ENCODE measurements around the gene SLC25A21.
"Not testable (repeated sequence)": the region's sequence is repeated elsewhere in the genome, so short reads cannot be mapped to it uniquely, and the experiment has no call there.

The SLC25A21 gene

GRCh38 chr14:36817071-36817930 is 355.1 kb downstream of the SLC25A21 start:
- DNase-seq, result no peak

GRCh38 chr14:36816481-36816880 is 355.9 kb downstream of the SLC25A21 start:
- DNase-seq, result no peak

- DNase-seq, result not testable (repeated sequence)
Measured at GRCh38 chr14:36814783-36815182, 357.6 kb downstream of the SLC25A21 start.

- DNase-seq, result no peak
Measured at GRCh38 chr14:36810209-36810608, 362.2 kb downstream of the SLC25A21 start.

GRCh38 chr14:36807727-36808126 is 364.7 kb downstream of the SLC25A21 start:
- no peak for DNase-seq

- DNase-seq, result no peak
Measured at GRCh38 chr14:36805131-36805559, 367.3 kb downstream of the SLC25A21 start.

GRCh38 chr14:36797634-36798033 is 374.8 kb downstream of the SLC25A21 start:
- DNase-seq, result no peak

- DNase-seq, result no peak
Measured at GRCh38 chr14:36791402-36791801, 381.0 kb downstream of the SLC25A21 start.

GRCh38 chr14:36785511-36785910 is 386.9 kb downstream of the SLC25A21 start:
- DNase-seq, result no peak

- DNase-seq, result no peak
Measured at GRCh38 chr14:36784541-36784940, 387.9 kb downstream of the SLC25A21 start.

- DNase-seq, result no peak
Measured at GRCh38 chr14:36781897-36782296, 390.5 kb downstream of the SLC25A21 start.

- DNase-seq, result peak; percentile 19
Measured at GRCh38 chr14:36773558-36773957, 398.8 kb downstream of the SLC25A21 start.

- DNase-seq, result peak; percentile 15
Measured at GRCh38 chr14:36773136-36773540, 399.3 kb downstream of the SLC25A21 start.

- no peak for DNase-seq
Measured at GRCh38 chr14:36771028-36771640, 401.3 kb downstream of the SLC25A21 start.

- no peak for DNase-seq
Measured at GRCh38 chr14:36768638-36769337, 403.6 kb downstream of the SLC25A21 start.

GRCh38 chr14:36767603-36768281 is 404.7 kb downstream of the SLC25A21 start:
- no peak for DNase-seq

GRCh38 chr14:36766974-36767373 is 405.4 kb downstream of the SLC25A21 start:
- no peak for DNase-seq

- no peak for DNase-seq
Measured at GRCh38 chr14:36757734-36758601, 414.4 kb downstream of the SLC25A21 start.

GRCh38 chr14:36756226-36756625 is 416.2 kb downstream of the SLC25A21 start:
- DNase-seq, result no peak

- no peak for DNase-seq
Measured at GRCh38 chr14:36755756-36756155, 416.6 kb downstream of the SLC25A21 start.

- no peak for DNase-seq
Measured at GRCh38 chr14:36751920-36752319, 420.5 kb downstream of the SLC25A21 start.

GRCh38 chr14:36751106-36751505 is 421.3 kb downstream of the SLC25A21 start:
- no peak for DNase-seq
